HepG2 (cell line): ENCODE results near the gene SORBS2. TPM values are rescaled to one million over a fixed set of nuclear protein-coding genes. Genes with fewer than 3 reads are reported as not detected.

Experiments
- ARID5B ChIP-seq: IDR thresholded peaks from 2 replicates; pipeline ENCODE4 v1.4.0; 2020; ENCODE audit warnings: mild to moderate bottlenecking, missing genetic modification reagents
- CENPX ChIP-seq: sonication (generic); formaldehyde crosslinking; IDR thresholded peaks from 2 replicates; pipeline ENCODE4 v1.9.0; 2021; ENCODE audit warnings: mild to moderate bottlenecking, missing genetic modification reagents, moderate library complexity
- ELK4 ChIP-seq: sonication (generic); formaldehyde crosslinking; IDR thresholded peaks from 2 replicates; pipeline ENCODE4 v1.9.0; 2021; ENCODE audit warnings: missing genetic modification reagents, borderline replicate concordance
- KDM4B ChIP-seq: sonication (generic); formaldehyde crosslinking; IDR thresholded peaks from 2 replicates; pipeline ENCODE4 v1.4.0; 2020; ENCODE audit warnings: missing genetic modification reagents
- NONO ChIP-seq, 2 experiments: fragments of 450-650 bp in 1 of 2; sonication (generic) in 1 of 2; formaldehyde crosslinking in 1 of 2; IDR thresholded peaks in 1 of 2; conservative IDR thresholded peaks in 1 of 2; 2 replicates each; pipeline versions ENCODE4 v1.6.1 to v1.8.0; 2017 to 2022; ENCODE audit warnings: mild to moderate bottlenecking in 1 of 2, missing genetic modification reagents in 1 of 2, moderate library complexity in 1 of 2
- REST ChIP-seq, 2 experiments: IDR thresholded peaks; 2 replicates each; pipeline ENCODE4 v1.6.1; 2011 to 2012; ENCODE audit warnings: low read length in 2 of 2, borderline replicate concordance in 1 of 2, low read depth in 1 of 2, mild to moderate bottlenecking in 1 of 2, moderate library complexity in 1 of 2
- RXRB ChIP-seq: IDR thresholded peaks from 2 replicates; pipeline ENCODE4 v1.6.1; 2016; ENCODE audit warnings: borderline replicate concordance, missing genetic modification reagents, missing compliant biosample characterization
- THAP11 ChIP-seq: IDR thresholded peaks from 2 replicates; pipeline ENCODE4 v1.6.1; 2016; ENCODE audit warnings: missing biosample characterization, missing genetic modification reagents
- ZBTB7B ChIP-seq: sonication (generic); formaldehyde crosslinking; IDR thresholded peaks from 2 replicates; pipeline ENCODE4 v1.4.0; 2020; ENCODE audit warnings: missing genetic modification reagents
- ZFP62 ChIP-seq: sonication (generic); formaldehyde crosslinking; IDR thresholded peaks from 2 replicates; pipeline ENCODE4 v1.4.0; 2020; ENCODE audit warnings: missing genetic modification reagents
- ZNF460 ChIP-seq: sonication (generic); formaldehyde crosslinking; IDR thresholded peaks from 2 replicates; pipeline ENCODE4 v1.5.1; 2020; ENCODE audit warnings: missing genetic modification reagents, mild to moderate bottlenecking, borderline replicate concordance
- ZNF710 ChIP-seq: sonication (generic); formaldehyde crosslinking; IDR thresholded peaks from 2 replicates; pipeline ENCODE4 v1.5.0; 2020; ENCODE audit warnings: mild to moderate bottlenecking, missing genetic modification reagents, borderline replicate concordance
- ZXDC ChIP-seq: sonication (generic); formaldehyde crosslinking; IDR thresholded peaks from 2 replicates; pipeline ENCODE4 v1.5.0; 2020; ENCODE audit warnings: mild to moderate bottlenecking, missing genetic modification reagents
- polyA plus RNA-seq, 8 experiments: library from polyadenylated mRNA; depleted of rRNA in 3 of 8; stranded (reverse) in 7 of 8; unstranded in 1 of 8; fragments of >200 nt; fragmentation: Illumina TruSeq in 4 of 8; extraction: Trizol in 4 of 8; gene quantifications; 2 replicates each; pipeline versions ENCODE4 v1.2.1 to v1.2.3, GENCODE V29; 2011 to 2016; ENCODE audit warnings: low read depth in 4 of 8, missing spikeins in 1 of 8, mixed read lengths in 1 of 8; ENCODE audit not compliant: insufficient read depth in 1 of 8
- total RNA-seq, 5 experiments: library from RNA; depleted of rRNA; stranded (reverse); fragments of >200 nt; fragmentation: Illumina TruSeq; extraction: Trizol; gene quantifications; 2 replicates each; pipeline ENCODE4 v1.2.3, GENCODE V29; 2016; ENCODE audit warnings: low read depth in 1 of 5

Gene SORBS2
- total and polyA plus RNA-seq, 2 of the 13 experiments (the other 11 are each of a cell fraction or from before 2014, with no cell fraction given) = 25.0 to 80.5 TPM

GRCh38 chr4:185712350-185713024 is 99.5 kb downstream of the SORBS2 start (continued):
- TF ChIP-seq ARID5B (CRISPR knock-in tag) = peak; percentile 78
- no peak for TF ChIP-seq ZNF460
- TF ChIP-seq ZBTB7B (CRISPR knock-in tag) = peak; percentile 62
- no peak for TF ChIP-seq NONO (IDR thresholded peaks at IDR 0.05)
- TF ChIP-seq NONO (CRISPR knock-in tag; conservative IDR thresholded peaks at IDR 0.05) = peak; percentile 75; the same call in 1 of the 2 replicates
- 0 out of 2 replicates have a peak, but pooled peaks have one; percentile 19 for TF ChIP-seq KDM4B (CRISPR knock-in tag)
- TF ChIP-seq THAP11 (CRISPR knock-in tag) = 0 out of 2 replicates have a peak, but pooled peaks have one; percentile 30
- peak in 1 of 2 experiments; percentile 24; a peak in 1 of 4 replicates for TF ChIP-seq REST (IDR thresholded peaks at IDR 0.05; ENCODE audit: borderline replicate concordance in 1 of 2, low read depth in 1 of 2, low read length in 2 of 2)
- TF ChIP-seq ZXDC (CRISPR knock-in tag) = 0 out of 2 replicates have a peak, but pooled peaks have one; percentile 61
- peak; percentile 74 for TF ChIP-seq RXRB
- no peak for TF ChIP-seq ELK4
- no peak for TF ChIP-seq ZNF710 (CRISPR knock-in tag)
- no peak for TF ChIP-seq ZFP62 (CRISPR knock-in tag)
- TF ChIP-seq CENPX (CRISPR knock-in tag) = no peak
